HG02642 (cell line): ENCODE results near the gene TFDP1.
"Not testable (repeated sequence)": the region's sequence is repeated elsewhere in the genome, so short reads cannot be mapped to it uniquely, and the experiment has no call there.

ENCODE experiments used
- ATAC-seq: cut with Tn5 transposase; IDR thresholded peaks from one replicate; pipeline ENCODE4 v1.9.1; 2021; ENCODE audit warnings: mild to moderate bottlenecking; ENCODE audit not compliant: unreplicated experiment, poor library complexity

The TFDP1 gene

DNA sequence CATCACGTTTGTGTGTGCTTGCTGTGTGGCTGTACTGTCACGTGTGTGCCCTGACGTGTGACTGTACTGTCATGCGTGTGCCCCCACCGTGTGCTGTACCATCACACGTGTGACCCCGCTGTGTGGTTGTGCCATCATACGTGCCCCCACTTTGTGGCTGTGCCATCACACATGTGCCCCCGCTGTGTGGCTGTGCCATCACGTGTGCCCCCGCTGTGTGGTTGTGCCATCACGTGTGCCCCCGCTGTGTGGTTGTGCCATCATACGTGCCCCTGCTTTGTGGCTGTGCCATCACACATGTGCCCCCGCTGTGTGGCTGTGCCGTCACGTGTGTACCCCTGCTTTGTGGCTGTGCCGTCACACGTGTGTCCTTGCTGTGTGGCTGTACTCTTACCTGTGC, 25.7 kb downstream of the TFDP1 start:
- no peak for ATAC-seq

DNA sequence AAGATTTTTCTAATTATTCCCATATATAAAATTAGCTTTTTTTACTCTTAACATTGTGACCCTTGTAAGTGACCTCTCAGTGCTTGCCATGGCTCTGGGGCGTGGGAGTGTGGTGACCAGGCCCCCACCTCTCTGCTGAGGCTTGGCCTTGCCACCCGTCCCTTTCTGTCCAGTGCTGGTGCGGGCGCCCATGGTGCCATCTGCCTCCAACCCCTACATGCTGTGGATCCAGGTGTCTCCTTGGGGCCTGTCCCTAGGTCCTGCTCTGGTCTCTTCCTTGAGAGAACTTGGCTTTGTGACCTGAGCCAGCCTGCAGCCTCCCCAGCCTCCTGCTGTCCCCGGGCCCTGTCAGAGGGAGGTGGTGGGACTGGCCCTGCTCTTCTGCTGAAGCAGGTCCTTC, 27.4 kb downstream of the TFDP1 start:
- no peak for ATAC-seq

DNA sequence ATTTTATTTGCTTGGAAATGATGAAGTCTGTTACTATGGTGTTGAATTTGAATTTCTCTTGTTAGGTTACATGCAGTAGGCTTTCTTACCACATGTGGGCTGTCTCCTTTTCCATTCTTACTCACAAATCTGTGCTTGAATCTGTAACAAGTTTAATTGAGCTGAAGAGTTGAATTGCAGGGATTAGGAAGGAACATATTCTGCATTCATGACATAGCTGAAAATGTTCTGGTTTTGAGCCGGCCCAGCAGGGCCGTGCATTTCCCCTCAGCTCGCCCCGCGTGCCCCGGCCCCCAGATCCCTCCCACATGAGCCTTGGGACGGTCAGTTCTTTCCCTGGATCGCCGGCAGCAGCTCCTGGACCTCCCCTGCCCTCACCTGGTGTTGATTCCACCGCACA, 28.1 kb downstream of the TFDP1 start:
- no peak for ATAC-seq

DNA sequence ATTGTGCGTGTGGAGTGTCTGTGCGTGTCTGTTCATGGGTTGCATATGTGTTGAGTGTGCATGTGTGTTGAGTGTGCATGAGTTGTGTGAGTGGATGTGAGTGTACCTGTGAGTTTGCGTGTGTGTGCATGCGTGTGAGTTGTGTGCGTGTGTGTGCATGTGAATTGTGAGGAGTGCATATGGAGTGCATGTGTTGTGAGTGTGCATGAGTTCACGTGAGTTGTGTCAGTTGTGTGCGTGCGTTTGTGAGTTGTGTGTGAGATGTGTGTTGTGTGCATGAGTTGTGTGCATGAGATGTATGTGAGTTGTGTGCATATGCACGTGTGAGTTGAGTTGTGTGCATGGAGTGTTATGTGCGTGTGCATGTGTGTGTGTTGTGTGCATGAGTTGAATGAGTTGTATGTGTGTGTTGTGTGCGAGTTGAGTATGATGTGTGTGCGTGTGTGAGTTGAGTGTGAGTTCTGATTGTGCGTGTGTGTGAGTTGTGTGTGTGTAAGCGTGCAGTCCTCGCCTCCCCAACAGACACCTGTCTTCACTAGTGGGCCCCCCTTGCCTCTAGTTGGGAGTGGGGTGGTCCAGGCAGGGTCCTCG, 29.3 kb downstream of the TFDP1 start:
- ATAC-seq = no peak

DNA sequence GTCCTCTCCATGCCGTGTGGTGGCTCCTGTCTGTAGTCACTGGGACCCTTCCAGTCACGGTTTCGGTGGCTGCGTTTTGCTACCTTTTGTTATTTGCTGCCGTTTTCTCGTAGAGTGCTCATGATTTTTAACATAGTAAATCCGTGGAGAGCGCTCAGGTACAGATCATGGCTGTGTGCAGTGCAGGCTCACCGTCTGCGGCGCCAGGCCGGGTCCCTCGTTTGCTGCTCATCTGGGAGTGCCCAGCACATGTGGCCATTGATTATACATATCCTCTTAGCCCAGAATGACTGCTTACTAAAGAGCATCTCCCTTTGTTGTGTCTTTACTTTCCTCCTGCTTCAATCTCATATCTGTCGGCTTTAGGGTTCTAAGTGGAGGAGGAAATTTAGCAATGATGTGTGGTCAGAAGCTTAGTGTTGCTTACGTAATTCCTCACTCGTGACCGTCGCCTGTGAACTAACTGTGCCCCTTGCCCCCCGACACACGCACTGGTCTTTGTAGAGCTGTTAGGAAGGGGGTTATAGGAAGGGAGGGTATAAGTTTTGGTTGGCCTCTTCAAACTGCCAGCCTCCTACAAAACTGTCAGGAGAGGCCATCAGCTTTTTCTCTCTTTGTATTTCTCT, 31.8 kb downstream of the TFDP1 start:
- ATAC-seq = no peak

DNA sequence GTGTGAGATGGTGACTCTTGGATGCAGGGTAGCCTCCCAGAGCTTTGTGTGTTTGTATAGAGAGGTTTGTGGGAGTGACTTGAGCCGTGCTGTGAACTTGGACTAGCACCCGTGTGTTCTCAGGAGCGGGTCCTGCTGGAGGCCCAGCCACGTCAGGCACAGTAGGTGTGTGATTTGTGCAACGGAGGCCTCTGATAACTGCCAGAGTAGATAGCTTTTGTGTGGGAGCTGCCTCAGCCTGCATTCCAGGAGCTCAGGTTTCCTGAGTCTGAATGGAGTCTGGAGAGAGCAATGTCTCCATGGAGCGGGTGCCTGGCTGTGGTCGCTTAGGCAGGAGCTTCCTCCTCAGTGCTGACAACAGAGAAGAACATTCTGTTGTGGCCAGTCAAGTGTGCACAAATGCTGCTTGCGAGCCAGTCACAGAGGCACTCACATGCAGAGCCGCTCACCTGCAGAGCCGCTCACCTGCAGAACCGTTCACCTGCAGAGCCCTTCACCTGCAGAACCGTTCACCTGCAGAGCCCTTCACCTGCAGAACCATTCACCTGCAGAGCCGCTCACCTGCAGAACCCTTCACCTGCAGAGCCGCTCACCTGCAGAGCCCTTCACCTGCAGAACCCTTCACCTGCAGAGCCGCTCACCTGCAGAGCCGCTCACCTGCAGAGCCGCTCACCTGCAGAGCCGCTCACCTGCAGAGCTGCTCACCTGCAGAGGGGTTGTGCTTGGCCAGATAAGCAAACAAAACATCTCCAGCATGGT, 32.6 kb downstream of the TFDP1 start:
- no peak for ATAC-seq

DNA sequence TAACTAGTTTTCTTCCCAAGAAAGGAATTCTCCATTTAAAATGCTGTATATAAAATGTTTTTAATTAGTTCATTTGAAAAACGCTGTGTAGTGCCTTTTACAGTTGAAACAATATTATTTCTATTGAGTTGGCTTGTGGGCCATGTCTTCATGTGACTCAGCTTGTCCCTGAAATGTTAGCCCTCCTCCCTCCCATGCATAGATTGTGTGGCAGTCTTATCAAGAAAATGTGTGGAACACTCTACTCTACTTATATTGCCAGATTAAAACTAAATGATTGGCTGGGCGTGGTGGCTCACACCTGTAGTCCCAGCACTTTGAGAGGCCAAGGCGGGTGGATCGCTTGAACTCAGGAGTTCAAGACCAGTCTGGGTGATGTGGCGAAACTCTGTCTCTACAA, 33.4 kb downstream of the TFDP1 start:
- ATAC-seq = no peak

DNA sequence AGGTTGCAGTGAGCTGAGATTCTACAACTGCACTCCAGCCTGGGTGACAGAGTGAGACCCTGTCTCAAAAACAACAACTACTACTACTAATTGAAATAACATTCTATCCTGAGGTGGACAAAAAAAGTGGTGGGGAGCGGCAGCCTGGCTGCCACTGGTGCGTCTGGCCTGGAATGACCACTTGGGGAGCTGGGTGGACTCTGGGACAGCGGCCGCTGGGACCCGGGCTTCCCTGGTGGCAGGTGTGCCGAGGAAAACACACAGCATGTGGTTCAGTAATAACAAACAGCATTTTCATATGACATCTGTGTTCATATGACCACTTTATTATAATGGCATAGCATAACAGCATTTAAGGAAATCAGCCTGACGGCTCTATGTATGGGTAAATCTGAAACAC, 33.9 kb downstream of the TFDP1 start:
- no peak for ATAC-seq

DNA sequence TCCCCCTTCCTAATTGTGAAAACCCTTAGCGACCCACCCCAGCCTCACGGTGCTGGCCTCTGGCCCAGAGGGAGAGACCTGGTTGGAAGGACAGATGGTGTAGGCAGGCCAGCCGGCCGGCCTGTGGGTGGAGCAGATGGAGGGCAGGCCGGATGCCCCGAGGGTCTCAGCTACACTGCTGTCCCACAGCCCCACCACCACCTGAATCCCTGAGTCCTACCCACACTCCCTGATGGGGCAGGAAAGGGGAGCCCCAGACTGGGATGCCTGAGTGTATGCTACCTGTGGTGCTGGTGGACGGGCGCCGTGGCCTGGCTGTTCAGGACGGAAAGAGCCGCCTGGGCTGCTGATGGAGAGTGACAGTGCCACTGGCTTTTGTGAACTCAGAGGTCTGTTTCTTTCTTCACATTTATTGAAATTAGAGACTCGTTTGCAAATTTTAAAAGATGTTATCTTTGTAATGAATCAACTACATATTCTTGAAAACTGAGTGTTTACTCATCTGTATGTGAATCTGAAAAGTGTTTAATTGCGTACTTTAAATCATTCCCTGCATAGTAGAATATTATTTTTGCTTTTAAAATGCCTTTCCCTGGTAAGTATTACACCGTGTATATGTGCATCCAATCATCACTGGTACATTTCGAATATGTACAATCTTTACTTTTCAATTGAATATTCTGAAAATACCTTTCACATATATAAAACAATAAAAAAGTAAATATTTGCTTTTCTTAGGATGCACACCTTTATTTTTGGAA, 35.7 kb downstream of the TFDP1 start:
- ATAC-seq = no peak

DNA sequence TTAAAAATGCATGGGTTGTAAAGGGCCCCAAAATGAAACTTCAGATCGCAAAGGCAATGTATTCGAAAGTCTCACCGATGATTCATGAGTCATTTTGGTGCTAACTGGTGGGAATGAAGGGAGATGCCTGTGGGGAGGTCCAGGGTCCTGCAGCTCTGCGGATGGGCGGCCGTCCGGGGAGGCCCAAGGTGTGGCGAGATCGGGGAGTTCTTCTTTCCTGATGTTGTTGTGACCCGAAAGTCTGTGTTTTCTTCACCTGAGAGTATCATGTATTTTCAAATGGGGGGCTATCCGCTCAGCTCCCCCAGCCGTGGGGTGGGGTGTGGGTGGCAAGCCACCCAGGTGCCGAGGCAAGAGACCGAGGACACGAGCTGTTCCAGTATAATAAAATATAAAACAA, 36.5 kb downstream of the TFDP1 start:
- no peak for ATAC-seq

DNA sequence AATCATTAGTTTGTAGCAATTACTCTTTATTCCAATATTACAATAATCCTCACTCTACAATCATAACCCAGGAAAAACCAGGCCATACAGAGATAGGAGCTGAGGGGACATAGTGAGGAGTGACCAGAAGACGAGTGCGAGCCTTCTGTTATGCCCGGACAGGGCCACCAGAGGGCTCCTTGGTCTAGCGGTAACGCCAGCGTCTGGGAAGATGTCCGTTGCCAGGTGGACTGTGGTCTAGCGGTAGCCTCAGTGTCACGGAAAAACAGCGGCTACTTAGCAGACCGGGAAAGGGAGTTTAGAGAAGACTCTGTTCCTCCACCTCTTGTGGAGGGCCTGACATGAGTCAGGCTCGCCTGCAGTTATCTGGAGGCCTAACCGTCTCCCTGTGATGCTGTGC, 36.9 kb downstream of the TFDP1 start:
- not testable (repeated sequence) for ATAC-seq

DNA sequence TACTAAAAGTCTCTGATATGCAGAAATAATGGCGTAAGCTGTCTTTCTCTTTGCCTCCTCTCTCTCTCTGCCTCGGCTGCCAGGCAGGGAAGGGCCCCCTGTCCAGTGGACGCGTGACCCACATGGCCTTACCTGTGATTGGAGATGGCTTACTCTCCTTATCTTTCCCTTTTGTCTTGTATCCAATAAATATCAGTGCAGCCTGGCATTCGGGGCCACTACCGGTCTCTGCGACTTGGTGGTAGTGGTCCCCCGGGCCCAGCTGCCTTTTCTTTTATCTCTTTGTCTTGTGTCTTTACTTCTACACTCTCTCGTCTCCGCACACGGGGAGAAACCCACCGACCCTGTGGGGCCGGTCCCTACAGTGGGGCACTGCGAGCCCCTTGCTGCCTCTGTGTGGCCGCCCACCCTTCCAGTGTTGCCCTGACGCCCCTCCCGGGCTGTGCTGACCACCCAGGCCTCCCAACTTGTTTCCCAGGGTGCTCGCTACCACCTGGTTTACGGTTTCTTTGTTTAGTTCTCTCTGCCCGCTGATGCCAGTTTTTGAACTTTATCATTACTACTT, 37.5 kb downstream of the TFDP1 start:
- not testable (repeated sequence) for ATAC-seq

DNA sequence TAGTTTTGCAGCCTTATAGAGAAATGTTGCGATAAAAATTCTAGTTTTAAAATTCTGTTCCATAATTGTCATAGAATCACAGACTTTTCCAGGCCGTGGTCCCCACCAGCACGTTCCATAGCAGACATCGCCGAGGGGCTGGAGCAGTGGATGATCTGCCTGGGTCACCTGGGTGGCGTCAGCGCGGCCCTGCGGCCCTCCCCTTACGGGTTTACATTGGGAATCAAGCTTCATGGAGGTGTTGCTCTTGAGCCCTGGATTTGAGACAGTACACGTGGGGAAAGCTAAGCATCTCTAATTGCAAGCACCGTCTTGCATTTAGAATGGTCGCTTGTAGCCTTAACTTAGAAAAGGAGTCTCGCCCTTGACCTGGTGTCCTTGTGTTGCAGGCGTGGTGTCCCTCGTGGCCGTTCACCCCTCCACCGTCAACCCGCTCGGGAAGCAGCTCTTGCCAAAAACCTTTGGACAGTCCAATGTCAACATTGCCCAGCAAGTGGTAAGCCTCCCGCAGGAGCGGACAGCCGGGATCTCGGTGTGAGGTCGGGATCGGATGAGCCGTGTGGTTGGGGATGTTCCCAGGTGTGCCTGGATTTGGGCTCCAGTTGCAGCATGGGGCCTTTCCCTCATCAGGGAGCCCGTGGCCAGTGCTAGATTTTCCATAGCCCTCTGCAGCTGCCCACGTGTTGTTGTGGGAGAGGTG, 38.4 kb downstream of the TFDP1 start:
- no peak for ATAC-seq

DNA sequence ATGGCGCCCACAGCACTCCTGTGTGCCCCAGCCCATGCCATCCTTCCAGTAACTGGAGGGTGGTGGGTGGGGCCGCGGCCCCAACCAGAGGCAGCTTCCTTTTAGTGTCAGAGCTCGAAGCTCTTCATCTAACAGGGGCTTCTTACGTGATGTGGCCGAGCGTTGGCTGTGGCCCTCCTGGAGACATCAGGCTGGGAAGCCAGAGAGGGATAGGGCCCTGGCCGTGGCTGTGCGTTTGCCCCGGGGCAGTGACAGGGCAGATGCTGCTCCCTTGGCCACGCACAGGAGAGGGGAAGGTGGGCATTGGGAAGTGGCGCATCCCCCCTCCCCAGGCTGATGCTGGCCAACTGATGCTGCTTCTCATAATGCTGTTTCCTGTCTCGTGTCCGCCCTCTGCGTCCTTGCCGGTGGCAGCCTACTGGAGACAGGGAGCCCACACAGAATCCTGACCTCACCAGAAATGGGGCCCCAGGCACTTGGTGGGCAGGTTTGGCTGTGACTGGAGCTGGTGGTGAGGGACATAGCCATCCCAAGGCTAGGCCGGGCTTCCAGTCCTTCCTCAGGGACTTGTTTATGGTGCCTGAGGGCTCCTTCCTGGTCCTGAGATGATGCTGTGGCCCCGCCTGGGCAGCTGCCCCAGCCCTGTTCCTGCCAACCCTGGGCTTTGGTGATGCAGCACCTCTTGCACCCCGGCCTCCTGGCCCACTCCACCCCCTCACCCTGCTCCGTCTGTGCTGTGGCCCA, 39.1 kb downstream of the TFDP1 start:
- no peak for ATAC-seq

DNA sequence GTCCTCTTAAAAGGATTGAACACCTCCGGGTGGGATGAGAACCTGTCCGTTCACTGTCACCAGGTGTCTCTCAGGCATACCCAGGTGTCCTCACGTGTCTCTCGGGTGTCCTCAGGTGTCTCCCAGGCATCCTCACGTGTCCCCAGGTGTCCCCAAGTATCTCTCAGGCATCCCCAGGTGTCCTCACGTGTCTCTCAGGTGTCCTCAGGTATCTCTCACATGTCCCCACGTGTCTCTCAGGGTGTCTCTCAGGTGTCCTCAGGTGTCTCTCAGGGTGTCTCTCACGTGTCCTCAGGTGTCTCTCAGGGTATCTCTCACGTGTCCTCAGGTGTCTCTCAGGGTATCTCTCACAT, 39.7 kb downstream of the TFDP1 start:
- no peak for ATAC-seq

DNA sequence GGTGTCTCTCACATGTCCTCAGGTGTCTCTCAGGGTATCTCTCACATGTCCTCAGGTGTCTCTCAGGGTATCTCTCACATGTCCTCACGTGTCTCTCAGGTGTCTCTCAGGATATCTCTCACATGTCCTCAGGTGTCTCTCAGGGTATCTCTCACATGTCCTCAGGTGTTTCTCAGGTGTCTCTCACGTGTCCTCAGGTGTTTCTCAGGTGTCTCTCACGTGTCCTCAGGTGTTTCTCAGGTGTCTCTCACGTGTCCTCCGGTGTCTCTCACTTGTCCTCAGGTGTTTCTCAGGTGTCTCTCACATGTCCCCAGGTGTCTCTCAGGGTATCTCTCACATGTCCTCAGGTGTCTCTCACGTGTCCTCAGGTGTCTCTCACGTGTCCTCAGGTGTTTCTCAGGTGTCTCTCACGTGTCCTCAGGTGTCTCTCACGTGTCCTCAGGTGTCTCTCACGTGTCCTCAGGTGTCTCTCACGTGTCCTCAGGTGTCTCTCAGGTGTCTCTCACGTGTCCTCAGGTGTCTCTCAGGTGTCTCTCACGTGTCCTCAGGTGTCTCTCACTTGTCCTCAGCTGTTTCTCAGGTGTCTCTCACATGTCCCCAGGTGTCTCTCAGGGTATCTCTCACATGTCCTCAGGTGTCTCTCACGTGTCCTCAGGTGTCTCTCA, 40.2 kb downstream of the TFDP1 start:
- not testable (repeated sequence) for ATAC-seq

DNA sequence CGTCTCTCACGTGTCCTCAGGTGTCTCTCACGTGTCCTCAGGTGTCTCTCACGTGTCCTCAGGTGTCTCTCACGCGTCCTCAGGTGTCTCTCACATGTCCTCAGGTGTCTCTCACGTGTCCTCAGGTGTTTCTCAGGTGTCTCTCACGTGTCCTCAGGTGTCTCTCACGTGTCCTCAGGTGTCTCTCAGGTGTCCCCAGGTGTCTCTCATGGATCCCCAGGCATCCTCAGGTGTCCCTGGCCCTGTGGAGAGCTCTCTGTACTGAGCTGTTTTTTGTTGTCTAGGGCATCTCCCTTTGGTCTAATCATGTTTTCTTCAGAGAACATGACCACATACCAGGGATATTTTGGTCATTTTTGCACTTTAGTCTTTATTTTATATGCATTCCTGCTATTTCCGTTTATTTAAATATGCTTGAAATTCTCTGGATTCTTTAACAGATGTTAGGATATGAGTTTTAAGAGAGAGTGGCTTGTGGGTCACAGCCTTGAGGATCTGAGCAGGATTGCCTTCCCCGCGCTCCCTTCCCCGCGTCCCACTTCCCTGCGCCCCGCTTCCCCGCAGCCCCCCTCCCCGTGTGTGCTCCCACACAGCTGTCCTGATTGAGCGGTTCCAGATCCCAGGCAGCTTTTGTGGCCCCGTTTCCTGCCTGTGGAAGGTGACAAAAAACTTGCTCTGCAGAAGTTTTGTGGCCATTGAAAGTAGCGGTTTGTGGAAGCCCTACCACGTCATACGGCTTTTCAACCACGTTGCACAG, 41.6 kb downstream of the TFDP1 start:
- ATAC-seq = no peak

DNA sequence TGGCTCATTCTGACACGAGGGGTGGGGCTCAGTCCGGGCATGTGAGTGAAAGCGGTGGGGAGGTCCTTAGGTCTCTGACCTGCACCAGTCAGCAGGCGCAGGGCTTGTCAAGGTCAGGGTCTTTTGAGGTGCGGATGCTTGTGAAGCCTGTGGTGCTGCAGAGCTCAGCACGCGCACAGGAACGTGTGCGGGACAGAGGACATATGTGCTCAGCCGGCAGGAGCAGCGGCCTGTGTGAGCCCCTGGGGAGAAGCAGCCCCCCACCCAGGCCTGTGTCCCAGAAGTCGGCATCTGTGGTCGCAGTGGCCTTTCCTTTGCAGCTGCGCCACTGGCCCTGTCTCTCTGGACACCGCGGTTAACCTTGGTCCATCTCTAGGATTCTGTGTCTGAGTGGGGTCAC, 42.6 kb downstream of the TFDP1 start:
- no peak for ATAC-seq
